ENCODE data around the gene BCAS4. TPM values are rescaled to one million over a fixed set of nuclear protein-coding genes. Genes with fewer than 3 reads are reported as not detected.

Gene BCAS4
- total RNA-seq, 2 donors from 2014 or later = 2.9 to 11.4 TPM

DNA sequence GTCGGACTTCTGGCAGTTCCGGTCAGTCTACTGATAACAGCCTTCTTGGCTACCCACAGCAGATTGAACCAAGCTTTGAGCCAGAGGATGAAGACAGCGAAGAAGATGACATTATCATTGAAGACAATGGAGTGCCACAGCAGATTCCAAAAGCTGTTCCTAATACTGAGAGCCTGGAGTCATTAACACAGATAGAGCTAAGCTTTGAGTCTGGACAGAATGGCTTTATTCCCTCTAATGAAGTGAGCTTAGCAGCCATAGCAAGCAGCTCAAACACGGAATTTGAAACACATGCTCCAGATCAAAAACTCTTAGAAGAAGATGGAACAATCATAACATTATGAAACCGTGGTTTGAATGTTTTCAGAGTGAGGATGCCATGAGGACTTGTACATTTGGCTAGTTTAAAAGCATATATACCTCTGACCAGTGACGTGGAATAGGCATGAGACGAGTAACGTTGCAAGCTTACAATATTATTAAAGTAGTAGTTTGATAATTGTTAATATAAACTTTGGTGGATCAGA is 44.7 kb upstream of the BCAS4 start:
- H3K27ac ChIP-seq = no peak overlapping the region

GRCh38 chr20:50753152-50753551 is 41.7 kb upstream of the BCAS4 start:
- Histone ChIP-seq H3K4me1 (replicated peaks) (no peaks in the 10 kb centered on the region), H3K27me3 (replicated peaks; ENCODE audit: insufficient read depth) (no peaks in the 10 kb centered on the region), H3K36me3 (no peaks in the 10 kb centered on the region), H3K9me3 (no peaks in the 10 kb centered on the region), H3K4me3 (no peak overlapping the region), H3K27ac (no peak overlapping the region)
- 94% methylated on average over 3 of the region's 3 CpGs for WGBS
- no peak for DNase-seq (ENCODE audit: low spot score)
- TF ChIP-seq, protein P1, sequence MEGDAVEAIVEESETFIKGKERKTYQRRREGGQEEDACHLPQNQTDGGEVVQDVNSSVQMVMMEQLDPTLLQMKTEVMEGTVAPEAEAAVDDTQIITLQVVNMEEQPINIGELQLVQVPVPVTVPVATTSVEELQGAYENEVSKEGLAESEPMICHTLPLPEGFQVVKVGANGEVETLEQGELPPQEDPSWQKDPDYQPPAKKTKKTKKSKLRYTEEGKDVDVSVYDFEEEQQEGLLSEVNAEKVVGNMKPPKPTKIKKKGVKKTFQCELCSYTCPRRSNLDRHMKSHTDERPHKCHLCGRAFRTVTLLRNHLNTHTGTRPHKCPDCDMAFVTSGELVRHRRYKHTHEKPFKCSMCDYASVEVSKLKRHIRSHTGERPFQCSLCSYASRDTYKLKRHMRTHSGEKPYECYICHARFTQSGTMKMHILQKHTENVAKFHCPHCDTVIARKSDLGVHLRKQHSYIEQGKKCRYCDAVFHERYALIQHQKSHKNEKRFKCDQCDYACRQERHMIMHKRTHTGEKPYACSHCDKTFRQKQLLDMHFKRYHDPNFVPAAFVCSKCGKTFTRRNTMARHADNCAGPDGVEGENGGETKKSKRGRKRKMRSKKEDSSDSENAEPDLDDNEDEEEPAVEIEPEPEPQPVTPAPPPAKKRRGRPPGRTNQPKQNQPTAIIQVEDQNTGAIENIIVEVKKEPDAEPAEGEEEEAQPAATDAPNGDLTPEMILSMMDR (IDR thresholded peaks at IDR 0.05) = no peak
- TF ChIP-seq POLR2AphosphoS5 (IDR thresholded peaks at IDR 0.05) (no peak), POLR2A (IDR thresholded peaks at IDR 0.05) (no peak)
- intact Hi-C loops (cut with DNase I) = no loop called here

More for the DNA sequence above, 44.7 kb upstream of the BCAS4 start:
- H3K4me3 ChIP-seq = no peak overlapping the region
- DNase-seq (ENCODE audit: low spot score) = no peak
- no peaks in the 10 kb centered on the region for H3K4me1 ChIP-seq (replicated peaks)
- H3K36me3 ChIP-seq = no peaks in the 10 kb centered on the region
- intact Hi-C loops (cut with DNase I) = no loop called here
- no peak for TF ChIP-seq POLR2A (IDR thresholded peaks at IDR 0.05)
- TF ChIP-seq, protein P1 (IDR thresholded peaks at IDR 0.05) = no peak
- TF ChIP-seq POLR2AphosphoS5 (IDR thresholded peaks at IDR 0.05) = no peak
- H3K9me3 ChIP-seq = no peaks in the 10 kb centered on the region
- WGBS = 84% methylated on average over 8 of the region's 8 CpGs
- no peaks in the 10 kb centered on the region for H3K27me3 ChIP-seq (replicated peaks; ENCODE audit: insufficient read depth)

- Histone ChIP-seq H3K36me3 (no peaks in the 10 kb centered on the region), H3K4me3 (no peak overlapping the region), H3K27me3 (replicated peaks; ENCODE audit: insufficient read depth) (no peaks in the 10 kb centered on the region), H3K4me1 (replicated peaks) (no peaks in the 10 kb centered on the region), H3K27ac (no peak overlapping the region), H3K9me3 (no peaks in the 10 kb centered on the region)
- WGBS = 93% methylated on average over 4 of the region's 4 CpGs
- TF ChIP-seq POLR2A (IDR thresholded peaks at IDR 0.05) (no peak), POLR2AphosphoS5 (IDR thresholded peaks at IDR 0.05) (no peak)
- TF ChIP-seq, protein P1 (IDR thresholded peaks at IDR 0.05) = no peak
- intact Hi-C loops (cut with DNase I) = no loop called here
- no peak for DNase-seq (ENCODE audit: low spot score)
Measured at GRCh38 chr20:50754420-50754819, 40.4 kb upstream of the BCAS4 start.

GRCh38 chr20:50756447-50756846 is 38.4 kb upstream of the BCAS4 start:
- no peak overlapping the region for H3K27ac ChIP-seq
- no peak overlapping the region for H3K4me3 ChIP-seq
- no peaks in the 10 kb centered on the region for H3K27me3 ChIP-seq (replicated peaks; ENCODE audit: insufficient read depth)
- WGBS = 84% methylated on average over 2 of the region's 2 CpGs
- TF ChIP-seq POLR2AphosphoS5 (IDR thresholded peaks at IDR 0.05) (no peak), POLR2A (IDR thresholded peaks at IDR 0.05) (no peak)
- TF ChIP-seq, protein P1 (IDR thresholded peaks at IDR 0.05) = no peak
- intact Hi-C loops (cut with DNase I) = no loop called here
- H3K36me3 ChIP-seq = no peaks in the 10 kb centered on the region
- H3K4me1 ChIP-seq (replicated peaks) = no peaks in the 10 kb centered on the region
- no peak for DNase-seq (ENCODE audit: low spot score)
- no peaks in the 10 kb centered on the region for H3K9me3 ChIP-seq

- Histone ChIP-seq H3K9me3 (no peaks in the 10 kb centered on the region), H3K27me3 (replicated peaks; ENCODE audit: insufficient read depth) (no peaks in the 10 kb centered on the region), H3K36me3 (no peaks in the 10 kb centered on the region), H3K4me3 (no peak overlapping the region), H3K27ac (no peak overlapping the region), H3K4me1 (replicated peaks) (no peaks in the 10 kb centered on the region)
- TF ChIP-seq, protein P1 (IDR thresholded peaks at IDR 0.05) = no peak
- TF ChIP-seq POLR2A (IDR thresholded peaks at IDR 0.05) (no peak), POLR2AphosphoS5 (IDR thresholded peaks at IDR 0.05) (no peak)
- no peak for DNase-seq (ENCODE audit: low spot score)
- whole genome bisulfite sequencing = 87% methylated on average over 5 of the region's 5 CpGs
- intact Hi-C loops (cut with DNase I) = no loop called here
Measured at GRCh38 chr20:50758469-50758868, 36.4 kb upstream of the BCAS4 start.

All from prostate gland (tissue), 2 donors.